NCI-H2171 treated with DMSO at 0.1 percent for 48 hours (cell line): ENCODE data around the gene FBLN5.
"Not testable (repeated sequence)": the region's sequence is repeated elsewhere in the genome, so short reads cannot be mapped to it uniquely, and the experiment has no call there.

Source experiments
- DNase-seq: peaks from one replicate; lab custom pipeline; 2025; lab: John Stamatoyannopoulos, UW

Gene FBLN5

GRCh38 chr14:91910196-91910595 is 37.3 kb downstream of the FBLN5 start:
- no peak for DNase-seq

GRCh38 chr14:91906374-91906773 is 41.1 kb downstream of the FBLN5 start:
- no peak for DNase-seq

DNA sequence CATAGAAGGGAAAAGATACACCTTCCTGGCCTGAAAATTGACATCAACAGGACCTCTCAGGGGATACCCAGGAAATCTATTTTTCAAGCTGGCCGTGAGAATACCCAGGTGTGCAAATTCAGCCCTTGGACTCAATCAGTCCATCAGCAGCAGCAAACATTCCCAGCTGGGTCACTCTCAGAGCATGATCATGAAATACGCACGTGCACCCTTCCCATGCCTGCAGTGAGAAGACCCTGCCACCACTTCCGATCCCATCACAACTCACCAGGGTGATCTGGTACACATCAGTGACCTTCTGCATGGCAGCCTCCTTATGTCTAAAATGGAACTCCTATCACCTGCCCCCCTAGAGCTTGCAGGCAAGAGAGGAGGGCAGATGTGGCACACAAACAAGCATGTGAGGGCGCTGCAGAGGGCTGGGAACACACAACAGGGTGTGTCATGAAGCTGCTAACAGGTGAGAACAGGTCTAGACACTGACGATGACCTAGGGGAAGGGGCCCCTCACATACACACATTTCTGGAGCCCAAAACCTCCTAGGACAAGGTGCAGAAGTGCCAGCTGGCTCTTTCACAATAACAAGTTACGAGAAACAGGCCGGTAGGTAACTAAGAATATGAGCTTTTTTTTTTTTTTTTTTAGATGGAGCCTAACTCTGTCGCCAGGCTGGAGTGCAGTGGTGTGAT is 42.4 kb downstream of the FBLN5 start:
- no peak for DNase-seq

GRCh38 chr14:91904483-91904882 is 43.0 kb downstream of the FBLN5 start:
- DNase-seq, result no peak

GRCh38 chr14:91903070-91903469 is 44.4 kb downstream of the FBLN5 start:
- DNase-seq, result no peak

GRCh38 chr14:91902336-91902735 is 45.2 kb downstream of the FBLN5 start:
- no peak for DNase-seq

DNA sequence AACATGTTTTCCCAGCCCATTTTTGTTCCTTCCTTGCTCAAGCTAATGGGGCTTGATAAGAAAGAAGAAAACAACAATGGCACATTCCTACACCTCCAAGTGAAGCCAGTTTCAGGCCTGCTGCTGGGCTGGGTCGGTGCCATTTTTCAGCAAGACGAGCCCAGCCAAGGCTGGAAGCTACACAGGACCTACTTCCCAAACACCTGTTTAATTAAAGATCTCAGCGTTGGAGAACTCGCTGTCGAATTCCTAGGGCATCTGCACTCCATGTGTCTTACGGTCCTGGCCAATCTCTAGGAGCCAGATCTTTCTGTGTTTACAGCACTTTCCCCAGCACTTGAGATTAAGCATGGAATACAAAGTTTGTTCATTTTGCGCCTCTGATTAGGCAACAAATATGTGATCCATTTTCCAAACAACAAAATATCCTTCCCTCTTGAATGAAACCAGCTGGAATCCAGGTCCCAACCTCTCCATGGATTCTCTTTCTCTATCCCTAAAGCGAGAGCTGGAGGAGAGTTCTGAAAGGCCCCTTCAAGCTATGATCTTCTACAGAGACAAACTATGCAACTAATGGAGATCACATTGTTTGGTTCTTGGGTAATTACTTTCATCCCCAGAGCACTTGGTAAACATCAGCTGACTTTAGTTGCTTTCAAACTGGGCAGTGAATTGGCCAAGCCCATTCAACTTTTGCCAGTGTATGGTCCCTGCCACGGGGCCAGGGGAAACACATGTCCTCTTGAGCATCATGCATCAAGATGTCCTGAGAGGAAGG is 45.9 kb downstream of the FBLN5 start:
- DNase-seq, result no peak

GRCh38 chr14:91899806-91900205 is 47.7 kb downstream of the FBLN5 start:
- DNase-seq, result no peak

- DNase-seq, result no peak
These were observed 48.3 kb downstream of the FBLN5 start for GRCh38 chr14:91899213-91899612.

DNA sequence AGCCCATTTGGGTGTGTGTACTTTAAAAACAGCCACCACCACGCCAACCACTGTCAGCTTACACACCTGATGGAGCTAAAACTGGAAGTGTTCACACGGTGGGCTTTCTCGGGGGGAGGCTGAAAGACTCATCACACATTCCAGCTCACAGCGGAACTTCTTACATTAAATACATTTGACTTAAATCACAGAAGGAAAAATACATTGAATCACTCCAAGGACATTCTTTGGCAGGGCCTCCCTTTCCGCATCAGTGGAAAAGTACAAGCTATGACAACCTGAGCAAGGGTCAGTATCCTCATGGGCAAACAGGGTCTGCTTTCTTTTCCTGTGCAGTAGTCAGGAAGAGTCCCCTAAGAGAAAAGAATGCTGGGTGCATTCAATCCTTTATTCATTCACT is 49.1 kb downstream of the FBLN5 start:
- DNase-seq, result no peak

GRCh38 chr14:91897716-91898115 is 49.8 kb downstream of the FBLN5 start:
- DNase-seq, result not testable (repeated sequence)

DNA sequence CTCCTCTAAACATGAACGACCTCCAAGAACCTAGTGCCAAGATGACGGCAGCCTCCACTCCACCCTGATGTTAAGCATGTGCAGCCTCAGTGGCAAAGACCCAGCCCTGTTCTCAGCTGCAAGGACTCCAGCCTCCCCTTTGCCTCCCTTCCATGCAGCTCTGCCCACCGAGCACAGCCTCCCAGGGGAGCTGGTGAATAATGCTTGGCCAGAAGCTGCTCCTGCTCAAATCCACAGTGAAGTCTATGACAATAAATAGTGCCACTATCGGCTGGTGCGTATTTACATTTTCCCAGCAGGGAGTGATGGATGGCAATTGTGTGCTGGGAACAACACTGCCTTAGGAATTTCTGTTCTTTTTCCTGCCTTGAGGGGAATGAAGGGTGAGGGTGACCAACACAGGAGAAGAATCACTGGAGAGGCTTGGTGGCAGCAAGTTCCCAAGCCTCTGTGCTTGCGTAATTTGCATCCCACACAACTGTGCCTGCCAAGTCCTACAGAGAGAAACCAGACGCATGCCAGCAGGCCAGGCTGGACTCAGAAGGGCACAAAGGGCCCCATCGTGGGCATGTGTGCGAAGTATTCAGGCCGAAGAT is 50.3 kb downstream of the FBLN5 start:
- DNase-seq, result no peak

DNA sequence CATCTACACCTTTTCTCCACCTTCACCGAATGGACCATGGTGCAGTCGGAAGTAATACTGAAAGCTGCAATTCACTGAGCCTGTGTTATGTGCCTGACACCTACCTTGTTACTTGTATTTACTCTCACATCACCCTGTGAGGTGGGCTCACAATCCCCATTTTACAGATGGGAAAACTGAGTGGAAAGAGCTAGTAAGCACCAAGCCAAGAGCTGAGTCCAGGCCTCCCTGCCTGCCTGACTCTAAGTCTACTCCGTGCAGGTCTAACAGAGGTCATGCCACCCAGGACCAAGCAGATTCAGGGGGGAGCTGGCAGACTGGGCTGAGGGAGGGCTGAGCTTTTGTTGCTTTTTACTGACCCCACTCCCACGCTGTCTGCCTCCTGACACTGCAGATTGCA is 51.1 kb downstream of the FBLN5 start:
- no peak for DNase-seq

- DNase-seq, result no peak
These were observed 53.8 kb downstream of the FBLN5 start for GRCh38 chr14:91893669-91894068.

DNA sequence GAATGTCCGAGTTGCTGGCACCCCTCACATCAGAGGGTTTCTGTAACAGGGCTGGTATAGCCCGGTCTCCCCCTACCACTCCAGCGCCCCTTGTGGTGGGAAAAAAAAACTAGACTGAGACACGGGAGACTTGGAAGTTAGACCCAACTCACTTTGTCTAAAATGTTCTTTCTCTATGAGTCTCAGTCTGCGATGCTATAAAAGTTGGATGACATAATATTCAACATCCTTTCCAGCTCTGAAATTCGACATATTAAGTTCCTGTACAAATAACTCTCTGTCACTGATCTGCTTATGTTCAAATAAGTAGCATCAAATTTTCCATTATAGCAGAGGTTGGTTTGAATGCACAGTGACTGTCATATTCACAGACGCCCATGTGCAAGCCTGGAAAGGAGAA is 54.5 kb downstream of the FBLN5 start:
- DNase-seq, result peak; percentile 27

- DNase-seq, result no peak
These were observed 55.7 kb downstream of the FBLN5 start for GRCh38 chr14:91891721-91892220.

DNA sequence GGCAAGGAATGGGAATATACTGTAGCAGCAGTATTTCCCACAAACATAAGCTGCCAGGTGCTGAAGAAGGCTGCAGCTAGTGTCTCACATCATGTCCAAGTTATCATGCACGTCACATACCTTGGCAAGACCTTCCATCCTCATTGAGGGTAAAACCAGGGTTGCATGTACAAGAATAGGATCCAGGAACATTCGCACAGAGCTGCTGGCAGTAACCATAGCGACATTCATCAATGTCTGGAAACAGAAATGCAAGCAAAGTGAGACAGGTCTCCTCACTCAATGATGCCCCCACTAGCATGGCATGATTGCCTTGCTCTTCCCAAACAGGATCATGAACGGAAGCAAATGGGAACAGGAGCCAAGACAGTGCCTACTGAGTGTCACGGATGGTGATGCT is 56.4 kb downstream of the FBLN5 start:
- no peak for DNase-seq

- no peak for DNase-seq
These were observed 57.2 kb downstream of the FBLN5 start for GRCh38 chr14:91890291-91890749.

DNA sequence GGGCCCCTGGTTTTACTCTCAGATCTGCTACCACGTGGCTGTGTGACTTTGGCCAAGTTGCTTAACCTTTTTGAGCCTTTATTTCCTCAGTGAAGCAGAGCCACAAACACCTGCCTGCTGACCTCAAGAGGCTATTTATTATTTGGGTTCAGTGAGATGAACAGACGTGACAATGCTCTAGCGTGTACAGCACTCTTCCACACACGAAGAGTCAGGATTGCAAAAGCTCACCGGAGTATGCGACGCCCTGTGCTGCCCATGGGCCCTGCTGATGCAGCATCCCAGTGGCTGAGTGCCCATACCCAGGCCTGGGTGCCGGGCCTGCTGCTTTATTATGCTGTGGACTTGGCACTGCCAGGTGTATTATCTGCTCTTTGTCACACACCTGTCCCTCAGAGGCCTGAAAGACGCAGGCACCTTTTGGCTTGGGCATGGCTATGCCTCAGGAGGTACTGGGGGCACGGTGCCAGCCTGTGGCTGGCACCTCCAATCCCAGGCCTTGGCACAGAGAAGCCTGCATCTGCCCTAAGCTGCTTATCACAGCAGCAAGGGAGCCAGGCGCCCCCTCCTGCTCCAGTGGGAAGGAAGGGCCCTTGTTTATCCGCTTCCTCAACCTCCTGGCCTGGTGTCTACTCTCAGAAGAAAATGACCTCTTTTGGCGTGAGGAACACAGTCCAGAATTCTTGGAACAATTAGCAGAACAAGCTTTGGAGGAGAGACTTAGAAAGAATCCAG is 57.9 kb downstream of the FBLN5 start:
- DNase-seq, result no peak

GRCh38 chr14:91888641-91889476 is 58.6 kb downstream of the FBLN5 start:
- no peak for DNase-seq

- no peak for DNase-seq
These were observed 60.5 kb downstream of the FBLN5 start for GRCh38 chr14:91886961-91887360.
